H1 (cell line): ENCODE data around the gene DMAC1. TPM values are rescaled to one million over a fixed set of nuclear protein-coding genes. Genes with fewer than 3 reads are reported as not detected.

ENCODE experiments used
- CTCF ChIA-PET: fragments of 300-600 bp; sonication (Branson Sonifier 250); formaldehyde crosslinking; loops from one replicate; lab custom pipeline; 2021; ENCODE audit not compliant: partially characterized antibody; lab: Charles Lee
- POLR2A ChIA-PET: fragments of 300-600 bp; sonication (Branson Sonifier 250); formaldehyde crosslinking; loops from one replicate; lab custom pipeline; 2021; ENCODE audit warnings: inconsistent platforms; ENCODE audit not compliant: partially characterized antibody; lab: Charles Lee
- DNase-seq, 2 experiments: peaks; one replicate each; pipeline versions ENCODE4 v3.0.0 to v3.0.0-alpha.2; 2010 to 2022; ENCODE audit warnings: low spot score in 2 of 2, low read depth in 1 of 2, mixed read lengths in 1 of 2
- FAIRE-seq: peaks from 2 replicates; lab custom pipeline; 2011; peaks lifted over from hg19 to GRCh38; lab: Jason Lieb, UNC
- H2AFZ ChIP-seq: 2 replicates; pipeline ENCODE4 v1.8.1; 2012; ENCODE audit warnings: low read length, inconsistent platforms
- H2AK5ac ChIP-seq: 2 replicates; pipeline ENCODE4 v1.6.1; 2013; ENCODE audit warnings: low read depth, low read length
- H2BK120ac ChIP-seq: replicated peaks from 2 replicates; pipeline ENCODE3; 2013; ENCODE audit warnings: low read depth, low read length, inconsistent platforms
- H2BK12ac ChIP-seq: 2 replicates; pipeline ENCODE4 v1.6.1; 2013; ENCODE audit warnings: low read depth, low read length
- H2BK15ac ChIP-seq: 2 replicates; pipeline ENCODE4 v1.6.1; 2013; ENCODE audit warnings: low read length
- H2BK20ac ChIP-seq: 2 replicates; pipeline ENCODE4 v1.6.1; 2013; ENCODE audit warnings: low read length
- H2BK5ac ChIP-seq: 2 replicates; pipeline ENCODE4 v1.6.1; 2013; ENCODE audit warnings: low read depth, low read length
- H3K14ac ChIP-seq: 2 replicates; pipeline ENCODE4 v1.6.1; 2013; ENCODE audit warnings: inconsistent platforms; ENCODE audit not compliant: insufficient read length
- H3K18ac ChIP-seq: 2 replicates; pipeline ENCODE4 v1.6.1; 2013; ENCODE audit warnings: low read length; ENCODE audit errors: extremely low read depth
- H3K23ac ChIP-seq: 2 replicates; pipeline ENCODE4 v1.6.1; 2013; ENCODE audit warnings: inconsistent platforms; ENCODE audit not compliant: insufficient read length
- H3K23me2 ChIP-seq: 2 replicates; pipeline ENCODE4 v1.6.1; 2013; ENCODE audit warnings: low read depth, low read length
- H3K27ac ChIP-seq: 2 replicates; pipeline ENCODE4 v1.6.1; 2011; ENCODE audit warnings: low read depth, low read length, inconsistent platforms
- H3K27me3 ChIP-seq, 4 experiments: replicated peaks in 1 of 4; 1 replicate in 1 of 4; 2 replicates in 3 of 4; pipeline versions ENCODE4 v1.6.1 to v1.8.1; 2011 to 2013; ENCODE audit warnings: low read length in 3 of 4, mild to moderate bottlenecking in 3 of 4, inconsistent platforms in 2 of 4, mixed read lengths in 2 of 4, moderate library complexity in 1 of 4; ENCODE audit not compliant: control insufficient read depth in 3 of 4, insufficient read depth in 3 of 4; ENCODE audit errors: extremely low read depth in 1 of 4
- H3K36me3 ChIP-seq, 4 experiments: 2 replicates each; pipeline versions ENCODE4 v1.6.1 to v1.8.1; 2011 to 2013; ENCODE audit warnings: mild to moderate bottlenecking in 4 of 4, low read length in 3 of 4, moderate library complexity in 2 of 4, control low read depth in 1 of 4, inconsistent platforms in 1 of 4; ENCODE audit not compliant: insufficient read depth in 4 of 4, control insufficient read depth in 2 of 4
- H3K4ac ChIP-seq: replicated peaks from 2 replicates; pipeline ENCODE3; 2013; ENCODE audit warnings: low read length, low read depth, mixed read lengths, inconsistent platforms; ENCODE audit not compliant: insufficient read length
- H3K4me1 ChIP-seq, 4 experiments: replicated peaks in 1 of 4; 1 replicate in 1 of 4; 2 replicates in 3 of 4; pipeline versions ENCODE4 v1.6.1 to v1.8.1; 2011 to 2013; ENCODE audit warnings: low read length in 3 of 4, inconsistent platforms in 2 of 4, mixed read lengths in 1 of 4; ENCODE audit not compliant: insufficient read depth in 4 of 4, control insufficient read depth in 3 of 4
- H3K4me2 ChIP-seq, 2 experiments: 2 replicates each; pipeline versions ENCODE4 v1.6.1 to v1.8.1; 2011 to 2013; ENCODE audit warnings: low read depth in 2 of 2, low read length in 2 of 2, control low read depth in 1 of 2, inconsistent platforms in 1 of 2, mild to moderate bottlenecking in 1 of 2; ENCODE audit not compliant: insufficient read depth in 1 of 2
- H3K4me3 ChIP-seq, 4 experiments: fragments of 200-600, 300-600 bp in 1 of 4; sonication (generic), shearing (Covaris generic), sonication (Bioruptor Twin) in 1 of 4; 2 replicates each; pipeline versions ENCODE4 v1.5.1 to v1.8.1; 2011 to 2016; ENCODE audit warnings: low read length in 4 of 4, low read depth in 3 of 4, control low read depth in 2 of 4, inconsistent platforms in 2 of 4, mild to moderate bottlenecking in 2 of 4, mixed read lengths in 1 of 4, moderate library complexity in 1 of 4; ENCODE audit not compliant: insufficient read depth in 2 of 4; ENCODE audit errors: extremely low read depth in 1 of 4
- H3K56ac ChIP-seq: replicated peaks from 2 replicates; pipeline ENCODE3; 2013; ENCODE audit warnings: low read depth, mild to moderate bottlenecking, mixed read lengths, low read length, inconsistent platforms; ENCODE audit not compliant: insufficient read length
- H3K79me1 ChIP-seq: 2 replicates; pipeline ENCODE4 v1.6.1; 2013; ENCODE audit warnings: low read depth, low read length, control low read depth
- H3K79me2 ChIP-seq, 2 experiments: 2 replicates each; pipeline versions ENCODE4 v1.6.1 to v1.8.1; 2012 to 2013; ENCODE audit warnings: low read length in 2 of 2, mild to moderate bottlenecking in 2 of 2, inconsistent platforms in 1 of 2; ENCODE audit not compliant: insufficient read depth in 2 of 2, control insufficient read depth in 1 of 2
- H3K9ac ChIP-seq, 4 experiments: replicated peaks in 1 of 4; 1 replicate in 1 of 4; 2 replicates in 3 of 4; pipeline versions ENCODE4 v1.6.1 to v1.8.1; 2011 to 2013; ENCODE audit warnings: low read depth in 3 of 4, low read length in 3 of 4, control low read depth in 2 of 4, mild to moderate bottlenecking in 2 of 4, moderate library complexity in 2 of 4, inconsistent platforms in 1 of 4; ENCODE audit errors: extremely low read depth in 1 of 4
- H3K9me3 ChIP-seq, 2 experiments: 2 replicates each; pipeline versions ENCODE4 v1.6.1 to v1.8.1; 2012 to 2013; ENCODE audit warnings: mild to moderate bottlenecking in 2 of 2, moderate library complexity in 2 of 2, control low read depth in 1 of 2, inconsistent platforms in 1 of 2, low read depth in 1 of 2, low read length in 1 of 2, mixed read lengths in 1 of 2; ENCODE audit not compliant: insufficient read depth in 2 of 2
- H4K20me1 ChIP-seq, 2 experiments: replicated peaks in 1 of 2; 2 replicates each; pipeline versions ENCODE3 to v1.8.1; 2011 to 2013; ENCODE audit warnings: inconsistent platforms in 2 of 2, low read length in 2 of 2, mild to moderate bottlenecking in 1 of 2; ENCODE audit not compliant: insufficient read depth in 2 of 2, control insufficient read depth in 1 of 2
- H4K5ac ChIP-seq: 2 replicates; pipeline ENCODE4 v1.6.1; 2013; ENCODE audit warnings: low read length, low read depth, mixed read lengths, inconsistent platforms; ENCODE audit not compliant: insufficient read length
- H4K8ac ChIP-seq: 2 replicates; pipeline ENCODE4 v1.8.0; 2013; ENCODE audit warnings: mild to moderate bottlenecking, moderate library complexity, low read length, inconsistent platforms; ENCODE audit not compliant: insufficient read depth; ENCODE audit errors: extremely low read depth
- H4K91ac ChIP-seq: replicated peaks from 2 replicates; pipeline ENCODE3; 2013; ENCODE audit warnings: low read length, mixed read lengths, inconsistent platforms; ENCODE audit not compliant: insufficient read length
- CBX5 ChIP-seq: fragments of 300-800, 300-1000 bp; sonication (generic); IDR thresholded peaks from 2 replicates; pipeline ENCODE4 v1.7.1; 2016; ENCODE audit warnings: antibody characterized with exemption, low read length, low read depth
- EGR1 ChIP-seq: IDR thresholded peaks from 2 replicates; pipeline ENCODE4 v1.6.1; 2011; ENCODE audit warnings: low read depth, low read length, borderline replicate concordance
- JUND ChIP-seq: IDR thresholded peaks from 2 replicates; pipeline ENCODE4 v1.6.1; 2011; ENCODE audit warnings: mild to moderate bottlenecking, improper control_type of control experiment, low read length
- PHF8 ChIP-seq: fragments of 200-600 bp; sonication (generic); conservative IDR thresholded peaks from 2 replicates; pipeline ENCODE4 v1.7.1; 2012; ENCODE audit warnings: low read depth, mild to moderate bottlenecking, inconsistent platforms, low read length, moderate library complexity
- POLR2A ChIP-seq, 2 experiments: IDR thresholded peaks; 1 replicate in 1 of 2; 2 replicates in 1 of 2; pipeline ENCODE4 v1.6.1; 2011; ENCODE audit warnings: low read depth in 2 of 2, low read length in 2 of 2, mild to moderate bottlenecking in 2 of 2; ENCODE audit errors: control extremely low read depth in 1 of 2
- POLR2AphosphoS5 ChIP-seq: IDR thresholded peaks from 2 replicates; pipeline ENCODE4 v1.6.1; 2011; ENCODE audit warnings: low read depth, low read length
- SIN3A ChIP-seq, 2 experiments: IDR thresholded peaks in 1 of 2; conservative IDR thresholded peaks in 1 of 2; 2 replicates each; pipeline ENCODE4 v1.6.1; 2011 to 2012; ENCODE audit warnings: low read length in 2 of 2, improper control_type of control experiment in 1 of 2, low read depth in 1 of 2, mild to moderate bottlenecking in 1 of 2
- TCF12 ChIP-seq: IDR thresholded peaks from 2 replicates; pipeline ENCODE4 v1.6.1; 2011; ENCODE audit warnings: low read depth, mild to moderate bottlenecking, low read length
- TEAD4 ChIP-seq: IDR thresholded peaks from 2 replicates; pipeline ENCODE4 v1.6.1; 2012; ENCODE audit warnings: low read depth, low read length, inconsistent platforms, mixed read lengths
- WGBS, 2 experiments: shearing (Covaris generic) in 1 of 2; methylation state at CpG; one replicate each; pipeline versions ENCODE4 v1.1.6 to v1.1.7; 2013 to 2015; ENCODE audit warnings: low lambda C conversion rate in 2 of 2, mixed read lengths in 2 of 2, inconsistent platforms in 1 of 2, low coverage in 1 of 2, missing lambda C conversion rate in 1 of 2; ENCODE audit not compliant: insufficient replicate concordance in 2 of 2, insufficient coverage in 1 of 2, insufficient read length in 1 of 2; ENCODE audit errors: extremely low coverage in 1 of 2, missing lambda C conversion rate in 1 of 2; 5-methylcytosine and 5-hydroxymethylcytosine counted together
- polyA plus RNA-seq, 7 experiments: library from polyadenylated mRNA; depleted of rRNA in 3 of 7; stranded (reverse) in 5 of 7; unstranded in 2 of 7; fragments of >200 nt in 5 of 7; fragments of 200-250 nt in 2 of 7; gene quantifications; 1 replicate in 5 of 7; 2 replicates in 1 of 7; 4 replicates in 1 of 7; pipeline versions ENCODE4 v1.2.1 to v1.2.3, GENCODE V29; 2011 to 2013; ENCODE audit warnings: missing spikeins in 2 of 7, mixed read lengths in 2 of 7
- total RNA-seq: library from RNA; stranded (reverse); fragmentation: NEBNext Ultra II Directional; extraction: Animal tissue kit (Norgen Biotek cat#: 25700); gene quantifications from 2 replicates; pipeline ENCODE4 v1.2.1, GENCODE V29; 2021

The DMAC1 gene
- total and polyA plus RNA-seq, 2 of the 8 experiments (the other 6 are each of a cell fraction or from before 2014, with no cell fraction given), result 30.4 to 89.4 TPM

DNA sequence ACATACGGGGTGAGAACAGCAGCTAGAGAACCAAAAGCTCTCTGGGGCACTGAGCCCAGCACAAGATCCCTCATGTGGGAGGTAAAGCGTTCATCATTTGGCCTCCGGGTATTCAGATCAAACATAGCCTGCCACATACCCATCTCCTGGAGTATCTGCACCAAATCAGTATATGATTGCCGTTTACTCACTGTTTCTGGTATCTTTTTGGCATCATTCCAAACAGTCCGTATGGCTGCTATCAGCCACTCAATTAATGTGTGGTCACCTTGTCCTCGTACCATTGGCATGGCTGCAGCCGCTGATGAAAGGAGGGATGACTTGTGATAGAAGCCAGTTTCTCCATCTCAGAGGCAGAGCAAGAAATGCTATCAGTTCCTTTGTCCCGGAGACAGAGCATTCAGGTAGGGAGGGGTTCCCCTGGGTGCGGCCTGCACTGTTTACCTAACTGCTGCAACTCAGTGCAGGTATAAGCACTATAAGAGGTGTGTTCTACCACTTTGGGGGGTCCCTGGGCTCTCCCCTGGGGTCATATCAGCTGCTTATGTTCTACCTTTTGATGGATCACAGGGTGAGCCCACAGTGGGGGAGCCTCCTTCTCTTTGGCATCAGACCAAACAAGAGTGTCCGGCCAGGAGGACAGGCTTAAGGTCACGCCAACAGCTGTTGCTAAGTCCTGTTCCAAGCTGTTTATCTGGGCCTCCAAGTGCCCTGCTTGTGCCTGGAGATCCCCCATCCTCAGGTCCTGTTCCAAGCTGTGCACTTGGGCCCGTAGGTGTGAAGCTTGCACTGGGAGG, 9.4 kb downstream of the DMAC1 start:
- no peak overlapping the region for H2AFZ ChIP-seq
- no peak overlapping the region for H3K4me2 ChIP-seq
- H4K20me1 ChIP-seq, result peaks cover 2% of the 10 kb centered on the region in 2 experiments
- no peak overlapping the region for H3K18ac ChIP-seq
- POLR2A ChIA-PET, result no interaction called here
- H3K36me3 ChIP-seq, result peaks cover 6 to 21% (median 15%) of the 10 kb centered on the region in 4 experiments; a peak in 7 of 8 replicates
- no peak overlapping the region for H2BK120ac ChIP-seq
- H2BK15ac ChIP-seq, result no peak overlapping the region
- no peak overlapping the region for H2AK5ac ChIP-seq
- no peak overlapping the region for H4K8ac ChIP-seq
- H3K14ac ChIP-seq, result no peak overlapping the region
- H3K9ac ChIP-seq, result no peak overlapping the region
- no peaks in the 10 kb centered on the region for H3K9me3 ChIP-seq
- 86% methylated on average over 12 of the region's 12 CpGs; no CpG with 5 or more reads in 1 of the 2 experiments for WGBS, 2 experiments
- TF ChIP-seq POLR2A (IDR thresholded peaks at IDR 0.05; ENCODE audit: control extremely low read depth in 1 of 2, low read depth in 2 of 2, low read length in 2 of 2) (no peak), EGR1 (no peak), POLR2AphosphoS5 (no peak), PHF8 (no peak), SIN3A (conservative IDR thresholded peaks at IDR 0.05 in 1 of 2, IDR thresholded peaks at IDR 0.05 in 1 of 2; ENCODE audit: low read depth in 1 of 2, low read length in 2 of 2) (no peak), JUND (no peak), TEAD4 (no peak), TCF12 (no peak), CBX5 (no peak)
- H2BK12ac ChIP-seq, result no peak overlapping the region
- no peak overlapping the region for H3K23ac ChIP-seq
- no peaks in the 10 kb centered on the region for H3K4me1 ChIP-seq
- H3K4me3 ChIP-seq, result no peak overlapping the region
- no peak overlapping the region for H2BK20ac ChIP-seq
- CTCF ChIA-PET, result interaction anchor here (0.6 to 0.7 kb wide), 2 partner anchors 12 to 393 kb away, joined by 3 read pairs; no protein-coding TSS in a partner anchor
- no peak for FAIRE-seq
- no peak for DNase-seq
- H3K56ac ChIP-seq, result no peak overlapping the region
- no peaks in the 10 kb centered on the region for H3K23me2 ChIP-seq
- no peaks in the 10 kb centered on the region for H3K27me3 ChIP-seq
- no peak overlapping the region for H4K91ac ChIP-seq
- H3K79me1 ChIP-seq, result no peaks in the 10 kb centered on the region
- H4K5ac ChIP-seq, result no peak overlapping the region
- no peak overlapping the region for H2BK5ac ChIP-seq
- no peak overlapping the region for H3K4ac ChIP-seq
- no peaks in the 10 kb centered on the region for H3K79me2 ChIP-seq
- no peak overlapping the region for H3K27ac ChIP-seq
